IMR-90 (cell line): Measurements from ENCODE around the gene EYS. TPM values are rescaled to one million over a fixed set of nuclear protein-coding genes. Genes with fewer than 3 reads are reported as not detected.

Experiments
- ATAC-seq: fragments of 200-7000 bp; cut with Tn5 transposase; 2 replicates; pipeline ENCODE4 v1.9.1; 2020; ENCODE audit warnings: low read depth, mild to moderate bottlenecking, moderate library complexity
- BruUV-seq: library from RNA; stranded (reverse); fragments of 400-500 nt; replicated peaks from 2 replicates; lab custom pipeline; 2021; lab: Mats Ljungman, UMichigan
- CTCF ChIA-PET: fragments of 300-600 bp; formaldehyde crosslinking; extraction: SDS; loops from one replicate; lab custom pipeline; 2021; ENCODE audit warnings: antibody characterized with exemption; lab: Yijun Ruan, JAX
- POLR2A ChIA-PET: fragments of 300-600 bp; sonication (Branson Sonifier 250); formaldehyde crosslinking; loops from one replicate; lab custom pipeline; 2022; ENCODE audit warnings: antibody characterized with exemption; ENCODE audit not compliant: unreplicated experiment; lab: Charles Lee
- DNase-seq: peaks from one replicate; pipeline ENCODE4 v3.0.0; 2013
- H2AFZ ChIP-seq: replicated peaks from 2 replicates; pipeline ENCODE3; 2013; ENCODE audit warnings: low read length, mild to moderate bottlenecking; ENCODE audit not compliant: poor library complexity
- H2AK5ac ChIP-seq: 2 replicates; pipeline ENCODE4 v1.6.1; 2013; ENCODE audit warnings: low read depth, low read length, inconsistent platforms
- H2AK9ac ChIP-seq: replicated peaks from 2 replicates; pipeline ENCODE3; 2013; ENCODE audit warnings: mild to moderate bottlenecking, low read depth, low read length, moderate library complexity; ENCODE audit not compliant: poor library complexity
- H2BK120ac ChIP-seq: 2 replicates; pipeline ENCODE4 v1.6.1; 2013; ENCODE audit warnings: low read depth, low read length, inconsistent platforms
- H2BK15ac ChIP-seq: 3 replicates; pipeline ENCODE4 v1.6.1; 2013; ENCODE audit warnings: low read depth, low read length, inconsistent platforms
- H2BK20ac ChIP-seq: 2 replicates; pipeline ENCODE4 v1.6.1; 2013; ENCODE audit warnings: low read depth, mild to moderate bottlenecking, inconsistent platforms, low read length, moderate library complexity
- H2BK5ac ChIP-seq: 2 replicates; pipeline ENCODE4 v1.6.1; 2013; ENCODE audit warnings: mild to moderate bottlenecking, low read depth, low read length, inconsistent platforms; ENCODE audit not compliant: poor library complexity, severe bottlenecking
- H3K14ac ChIP-seq: replicated peaks from 2 replicates; pipeline ENCODE4 v1.6.1; 2013; ENCODE audit warnings: low read depth, low read length, inconsistent platforms
- H3K18ac ChIP-seq: 2 replicates; pipeline ENCODE4 v1.6.1; 2013; ENCODE audit warnings: low read depth, low read length, control low read depth
- H3K23ac ChIP-seq: 2 replicates; pipeline ENCODE4 v1.6.1; 2013; ENCODE audit warnings: low read depth, low read length, inconsistent platforms
- H3K27ac ChIP-seq: 2 replicates; pipeline ENCODE4 v1.5.1; 2013; ENCODE audit warnings: mild to moderate bottlenecking, control low read depth, low read length; ENCODE audit not compliant: insufficient read depth
- H3K27me3 ChIP-seq: 2 replicates; pipeline ENCODE4 v1.6.1; 2013; ENCODE audit warnings: low read length; ENCODE audit not compliant: control insufficient read depth, insufficient read depth
- H3K36me3 ChIP-seq: 2 replicates; pipeline ENCODE4 v1.6.1; 2013; ENCODE audit warnings: low read length, mixed read lengths; ENCODE audit not compliant: control insufficient read depth, insufficient read depth
- H3K4ac ChIP-seq: 2 replicates; pipeline ENCODE4 v1.6.1; 2013; ENCODE audit warnings: low read depth, low read length, inconsistent platforms
- H3K4me1 ChIP-seq: 2 replicates; pipeline ENCODE4 v1.6.1; 2013; ENCODE audit warnings: low read length, mixed read lengths; ENCODE audit not compliant: control insufficient read depth, insufficient read depth
- H3K4me2 ChIP-seq: 2 replicates; pipeline ENCODE4 v1.6.1; 2013; ENCODE audit warnings: low read depth, mild to moderate bottlenecking, control low read depth, low read length, moderate library complexity
- H3K4me3 ChIP-seq: 2 replicates; pipeline ENCODE4 v1.5.1; 2013; ENCODE audit warnings: low read depth, mild to moderate bottlenecking, control low read depth, low read length, moderate library complexity; ENCODE audit not compliant: insufficient read depth
- H3K56ac ChIP-seq: 2 replicates; pipeline ENCODE4 v1.6.1; 2013; ENCODE audit warnings: low read length, inconsistent platforms; ENCODE audit not compliant: insufficient read depth; ENCODE audit errors: extremely low read depth
- H3K79me1 ChIP-seq, 2 experiments: 2 replicates each; pipeline ENCODE4 v1.6.1; 2013; ENCODE audit warnings: low read length in 2 of 2, inconsistent platforms in 1 of 2, low read depth in 1 of 2
- H3K9ac ChIP-seq: 2 replicates; pipeline ENCODE4 v1.6.1; 2013; ENCODE audit warnings: low read depth, low read length, control low read depth
- H3K9me1 ChIP-seq: 2 replicates; pipeline ENCODE4 v1.6.1; 2013; ENCODE audit warnings: low read length, inconsistent platforms; ENCODE audit not compliant: insufficient read depth
- H3K9me3 ChIP-seq: 2 replicates; pipeline ENCODE4 v1.6.1; 2013; ENCODE audit warnings: low read length; ENCODE audit not compliant: control insufficient read depth, insufficient read depth
- H4K20me1 ChIP-seq: 2 replicates; pipeline ENCODE4 v1.6.1; 2013; ENCODE audit warnings: low read length, inconsistent platforms; ENCODE audit not compliant: insufficient read depth
- H4K5ac ChIP-seq: 2 replicates; pipeline ENCODE4 v1.6.1; 2013; ENCODE audit warnings: mild to moderate bottlenecking, low read depth, low read length, control low read depth
- H4K8ac ChIP-seq, 2 experiments: 2 replicates each; pipeline ENCODE4 v1.6.1; 2013; ENCODE audit warnings: low read depth in 2 of 2, low read length in 2 of 2, control low read depth in 1 of 2, inconsistent platforms in 1 of 2
- H4K91ac ChIP-seq: 2 replicates; pipeline ENCODE4 v1.6.1; 2013; ENCODE audit warnings: low read depth, low read length, inconsistent platforms; ENCODE audit not compliant: insufficient read depth
- CTCF ChIP-seq: conservative IDR thresholded peaks from 2 replicates; pipeline ENCODE4 v1.5.1; 2012; ENCODE audit warnings: mild to moderate bottlenecking, low read depth, low read length, improper control_type of control experiment
- ELK1 ChIP-seq: fragments of 150-350 bp; IDR thresholded peaks from 2 replicates; pipeline ENCODE4 v1.6.1; 2016; ENCODE audit warnings: low read depth, mild to moderate bottlenecking, low read length, moderate library complexity, borderline replicate concordance
- WGBS, 2 experiments: methylation state at CpG; one replicate each; pipeline versions ENCODE4 v1.1.5 to v1.1.7; 2013; ENCODE audit warnings: missing lambda C conversion rate in 2 of 2; ENCODE audit not compliant: insufficient read length in 1 of 2; ENCODE audit errors: extremely low coverage in 2 of 2; 5-methylcytosine and 5-hydroxymethylcytosine counted together
- dilution Hi-C: fragments of 300-500 bp; cut with HindIII; formaldehyde crosslinking; loops from one replicate; pipeline ENCODE4 v1.14.3; 2018; ENCODE audit warnings: low sequenced_read_pairs; ENCODE audit not compliant: unreplicated experiment
- in situ Hi-C: fragments of 300-500 bp; cut with MboI; formaldehyde crosslinking; loops from 3 replicates; pipeline ENCODE4 v1.14.3; 2019; ENCODE audit warnings: low sequenced_read_pairs, inconsistent platforms, mixed read lengths
- intact Hi-C: fragments of 100-400 bp; cut with micrococcal nuclease; formaldehyde crosslinking; loops from 2 replicates; pipeline ENCODE4 v1.10.0; 2022
- polyA plus RNA-seq, 3 experiments: library from polyadenylated mRNA; depleted of rRNA; stranded (reverse); fragments of >200 nt; gene quantifications; 2 replicates each; pipeline ENCODE4 v1.2.3, GENCODE V29; 2012; ENCODE audit warnings: low replicate concordance in 1 of 3
- total RNA-seq: library from RNA; depleted of rRNA; stranded (reverse); fragments of >200 nt; gene quantifications from 2 replicates; pipeline ENCODE4 v1.2.3, GENCODE V29; 2012

The EYS gene
- total and polyA plus RNA-seq, 2 of the 4 experiments (the other 2 are of a cell fraction), result under 0.01 TPM; not detected in 1

GRCh38 chr6:64266351-64266821, 1440.6 kb downstream of the EYS start:
- TF ChIP-seq CTCF (no peak), ELK1 (no peak)
- H3K14ac ChIP-seq, result no peak overlapping the region
- H3K4me1 ChIP-seq, result 0 out of 2 replicates have a peak, but pooled peaks cover 2% of the 10 kb centered on the region
- H2AK9ac ChIP-seq, result no peak overlapping the region
- no peak overlapping the region for H3K23ac ChIP-seq
- H3K4me2 ChIP-seq, result no peak overlapping the region
- H3K18ac ChIP-seq, result no peak overlapping the region
- peak overlapping the region; percentile 9; the same call in 1 of the 2 replicates for H2BK120ac ChIP-seq
- H4K20me1 ChIP-seq, result no peaks in the 10 kb centered on the region
- H2BK15ac ChIP-seq, result no peak overlapping the region
- H4K5ac ChIP-seq, result no peak overlapping the region
- dilution Hi-C loops (no loop called here), in situ Hi-C loops (no loop called here), intact Hi-C loops (no loop called here)
- POLR2A ChIA-PET, result no interaction called here
- H4K91ac ChIP-seq, result no peak overlapping the region
- peak overlapping the region; percentile 5; the same call in 1 of the 2 replicates for H2BK20ac ChIP-seq
- H2AK5ac ChIP-seq, result no peak overlapping the region
- no peaks in the 10 kb centered on the region for H3K9me1 ChIP-seq
- H4K8ac ChIP-seq, result no peak overlapping the region
- no TSS peak for BruUV-seq
- H3K27me3 ChIP-seq, result no peaks in the 10 kb centered on the region
- H3K56ac ChIP-seq, result no peak overlapping the region
- no peak overlapping the region for H3K4me3 ChIP-seq
- H2BK5ac ChIP-seq, result no peak overlapping the region
- no peak overlapping the region for H3K27ac ChIP-seq
- H3K9ac ChIP-seq, result no peak overlapping the region
- no peak for ATAC-seq
- H3K36me3 ChIP-seq, result no peaks in the 10 kb centered on the region
- CTCF ChIA-PET, result interaction anchor here (1.3 kb wide), 1 partner anchor 14 kb away, joined by 4 read pairs; no protein-coding TSS in a partner anchor
- H2AFZ ChIP-seq, result no peak overlapping the region
- H3K4ac ChIP-seq, result 0 out of 2 replicates have a peak overlapping the region, but pooled peaks have one; percentile 1
- DNase-seq, result no peak
- no peaks in the 10 kb centered on the region for H3K79me1 ChIP-seq
- H3K9me3 ChIP-seq, result no peaks in the 10 kb centered on the region
- no CpG with 5 or more reads among the region's 2 CpGs for WGBS, 2 experiments
